Esophagus muscularis mucosa (tissue), 4 donors: ENCODE measurements around the gene C1QTNF9.
"Not testable (repeated sequence)": the region's sequence is repeated elsewhere in the genome, so short reads cannot be mapped to it uniquely, and the experiment has no call there.

ENCODE experiments used
- CTCF ChIP-seq, 3 experiments: fragments of 200-600 bp in 2 of 3; fragments of 450-650 bp in 1 of 3; sonication (generic) in 2 of 3; IDR thresholded peaks; one replicate each; pipeline ENCODE4 v1.5.1; 2017 to 2019; ENCODE audit warnings: antibody characterized with exemption in 3 of 3, mild to moderate bottlenecking in 2 of 3, moderate library complexity in 1 of 3
- EP300 ChIP-seq: sonication (generic); formaldehyde crosslinking; IDR thresholded peaks from one replicate; pipeline ENCODE4 v1.6.1; 2017; ENCODE audit warnings: antibody characterized with exemption
- POLR2A ChIP-seq: fragments of 450-650 bp; IDR thresholded peaks from one replicate; pipeline ENCODE4 v1.6.1; 2017; ENCODE audit warnings: antibody characterized with exemption, moderate library complexity, mild to moderate bottlenecking, low read depth
- POLR2AphosphoS5 ChIP-seq, 2 donors: sonication (generic); formaldehyde crosslinking; IDR thresholded peaks; one replicate each; pipeline ENCODE4 v1.6.1; 2017; ENCODE audit warnings: antibody characterized with exemption in 2 of 2

- TF ChIP-seq CTCF (IDR thresholded peaks at IDR 0.05); POLR2A; EP300; POLR2AphosphoS5 (IDR thresholded peaks at IDR 0.05): not testable (repeated sequence)
These were observed 8.5 kb downstream of the C1QTNF9 start for GRCh38 chr13:24317835-24318234.
